ENCODE results near the gene BLVRA. TPM values are rescaled to one million over a fixed set of nuclear protein-coding genes. Genes with fewer than 3 reads are reported as not detected.

The BLVRA gene
- total RNA-seq, 6 experiments from 2014 or later = 29.0 to 43.9 (median 36.0) TPM

DNA sequence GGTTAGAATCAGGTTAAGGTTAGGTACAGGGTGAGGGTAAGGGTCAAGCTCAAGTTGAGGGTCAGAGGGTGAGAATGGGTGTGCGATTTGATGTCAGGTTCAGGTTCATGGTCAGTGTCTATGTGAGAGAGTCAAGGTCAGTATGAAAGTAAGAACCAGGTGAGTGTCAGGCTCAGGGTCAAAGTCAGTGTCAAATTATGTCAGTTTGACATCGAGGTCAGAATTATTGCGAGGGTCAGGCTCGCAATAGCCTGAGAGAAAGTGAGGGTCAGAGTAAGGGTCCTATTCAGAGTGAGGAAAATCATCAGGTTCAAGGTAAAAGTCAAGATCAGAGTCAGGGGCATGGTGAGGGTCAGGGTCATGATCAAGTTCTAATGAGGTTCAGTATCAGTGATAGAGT, 97.8 kb downstream of the BLVRA start:
- DNase-seq = no peak
- H3K36me3 Mint-ChIP-seq (ENCODE audit: low read depth) = peaks cover 4% of the 10 kb centered on the region; the same call in 1 of the 2 replicates
- peaks cover 4% of the 10 kb centered on the region for H3K27me3 Mint-ChIP-seq (ENCODE audit: insufficient read depth)
- no peaks in the 10 kb centered on the region for H3K9me3 Mint-ChIP-seq
- H3K4me1 Mint-ChIP-seq (ENCODE audit: low read depth) = no peaks in the 10 kb centered on the region
- H3K27ac Mint-ChIP-seq = no peak overlapping the region
- no peak overlapping the region for H3K4me3 Mint-ChIP-seq
- TF ChIP-seq, protein P1, sequence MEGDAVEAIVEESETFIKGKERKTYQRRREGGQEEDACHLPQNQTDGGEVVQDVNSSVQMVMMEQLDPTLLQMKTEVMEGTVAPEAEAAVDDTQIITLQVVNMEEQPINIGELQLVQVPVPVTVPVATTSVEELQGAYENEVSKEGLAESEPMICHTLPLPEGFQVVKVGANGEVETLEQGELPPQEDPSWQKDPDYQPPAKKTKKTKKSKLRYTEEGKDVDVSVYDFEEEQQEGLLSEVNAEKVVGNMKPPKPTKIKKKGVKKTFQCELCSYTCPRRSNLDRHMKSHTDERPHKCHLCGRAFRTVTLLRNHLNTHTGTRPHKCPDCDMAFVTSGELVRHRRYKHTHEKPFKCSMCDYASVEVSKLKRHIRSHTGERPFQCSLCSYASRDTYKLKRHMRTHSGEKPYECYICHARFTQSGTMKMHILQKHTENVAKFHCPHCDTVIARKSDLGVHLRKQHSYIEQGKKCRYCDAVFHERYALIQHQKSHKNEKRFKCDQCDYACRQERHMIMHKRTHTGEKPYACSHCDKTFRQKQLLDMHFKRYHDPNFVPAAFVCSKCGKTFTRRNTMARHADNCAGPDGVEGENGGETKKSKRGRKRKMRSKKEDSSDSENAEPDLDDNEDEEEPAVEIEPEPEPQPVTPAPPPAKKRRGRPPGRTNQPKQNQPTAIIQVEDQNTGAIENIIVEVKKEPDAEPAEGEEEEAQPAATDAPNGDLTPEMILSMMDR (IDR thresholded peaks at IDR 0.05) = no peak

Other genes with a start within 250 kb of the BLVRA start
- 10 to 100 TPM; 59.0 to 79.2 (median 62.8) TPM for gene STK17A, start 175.6 kb upstream of the BLVRA start, total RNA-seq (2021; fragmentation: NEBNext Ultra II Directional; extraction: Animal tissue kit (Norgen Biotek cat#: 25700))
- gene COA1, start 29.2 kb upstream of the BLVRA start, total RNA-seq (2021; fragmentation: NEBNext Ultra II Directional; extraction: Animal tissue kit (Norgen Biotek cat#: 25700)) = 10 to 100 TPM; 52.5 to 61.5 (median 57.3) TPM
- gene MRPS24, start 110.8 kb downstream of the BLVRA start, total RNA-seq (2021; fragmentation: NEBNext Ultra II Directional; extraction: Animal tissue kit (Norgen Biotek cat#: 25700)) = 100 to 1,000 TPM; 158 to 211 (median 199) TPM
- 10 to 100 TPM; 41.4 to 53.2 (median 43.2) TPM for gene URGCP, start 147.9 kb downstream of the BLVRA start, total RNA-seq (2021; fragmentation: NEBNext Ultra II Directional; extraction: Animal tissue kit (Norgen Biotek cat#: 25700))
- gene UBE2D4, start 167.8 kb downstream of the BLVRA start, total RNA-seq (2021; fragmentation: NEBNext Ultra II Directional; extraction: Animal tissue kit (Norgen Biotek cat#: 25700)) = 10 to 100 TPM; 12.6 to 15.7 (median 14.4) TPM
- gene SPDYE1, start 239.2 kb downstream of the BLVRA start, total RNA-seq (2021; fragmentation: NEBNext Ultra II Directional; extraction: Animal tissue kit (Norgen Biotek cat#: 25700)) = not detected

Data from HFFc6 (cell line).